Left lung (tissue), 10 donors: Measurements from ENCODE around the gene ZNF141. TPM values are rescaled to one million over a fixed set of nuclear protein-coding genes. Genes with fewer than 3 reads are reported as not detected.

ENCODE experiments used
- ATAC-seq: fragments of 200-7000 bp; cut with Tn5 transposase; one replicate; pipeline ENCODE4 v1.9.1; 2020; ENCODE audit warnings: moderate library complexity
- DNase-seq, 4 donors: peaks; one replicate each; pipeline ENCODE4 v3.0.0-alpha.2; 2013 to 2020
- H3K27ac ChIP-seq, 2 donors: fragments of 200-600 bp; sonication (generic) in 1 of 2; one replicate each; pipeline versions ENCODE4 v1.5.0 to v1.8.0; 2020 to 2021
- H3K27me3 ChIP-seq, 2 donors: fragments of 200-600 bp; sonication (generic) in 1 of 2; one replicate each; pipeline versions ENCODE4 v1.5.0 to v1.8.0; 2020 to 2021
- H3K36me3 ChIP-seq, 2 donors: fragments of 200-600 bp; sonication (generic) in 1 of 2; one replicate each; pipeline versions ENCODE4 v1.5.0 to v1.8.0; 2020 to 2021
- H3K4me1 ChIP-seq, 2 donors: fragments of 200-600 bp; one replicate each; pipeline ENCODE4 v1.8.0; 2021
- H3K4me3 ChIP-seq, 2 donors: fragments of 200-600 bp; sonication (generic) in 1 of 2; one replicate each; pipeline versions ENCODE4 v1.5.0 to v1.8.0; 2020 to 2021; ENCODE audit warnings: mild to moderate bottlenecking in 1 of 2
- H3K9me3 ChIP-seq, 2 donors: fragments of 200-600 bp; sonication (generic) in 1 of 2; one replicate each; pipeline versions ENCODE4 v1.5.0 to v1.8.0; 2020 to 2021
- CTCF ChIP-seq, 2 donors: fragments of 200-600 bp; sonication (generic) in 1 of 2; IDR thresholded peaks; one replicate each; pipeline versions ENCODE4 v1.5.0 to v1.8.0; 2021; ENCODE audit warnings: antibody characterized with exemption in 2 of 2
- intact Hi-C, 2 donors: fragments of 100-400 bp; cut with DNase I; formaldehyde crosslinking; loops; one replicate each; pipeline versions ENCODE4 v1.11.2 to v1.14.2; 2022
- polyA plus RNA-seq, 6 donors: library from polyadenylated mRNA; unstranded; fragments of 120-200 nt; gene quantifications; one replicate each; pipeline ENCODE4 v1.2.1, GENCODE V29; 2013; ENCODE audit not compliant: insufficient read length in 6 of 6
- total RNA-seq, 2 donors: library from RNA; stranded (reverse); fragmentation: NEBNext Ultra II Directional; extraction: Animal tissue kit (Norgen Biotek cat#: 25700); gene quantifications; one replicate each; pipeline ENCODE4 v1.2.1, GENCODE V29; 2021
- donor health status: DM: no; HTN: yes; CAD: no.
- donor health status: DM: no; HTN: no; CAD: no.

Gene ZNF141
- total and polyA plus RNA-seq, 8 donors, result 15.8 to 43.4 (median 35.6) TPM

- intact Hi-C loops, result no loop called here
- no peaks in the 10 kb centered on the region for H3K27me3 ChIP-seq
- DNase-seq (no peak), ATAC-seq (no peak)
- H3K4me1 ChIP-seq, result peaks cover 9 to 22% of the 10 kb centered on the region in 2 donors
- H3K4me3 ChIP-seq, result no peak overlapping the region
- peaks cover 0 to 41% of the 10 kb centered on the region in 2 donors for H3K36me3 ChIP-seq
- peaks cover 0 to 50% of the 10 kb centered on the region in 2 donors for H3K9me3 ChIP-seq
- H3K27ac ChIP-seq, result no peak overlapping the region
- TF ChIP-seq CTCF (IDR thresholded peaks at IDR 0.05), result peak in 1 of 2 donors; percentile 16
These were observed 2.4 kb downstream of the ZNF141 start for GRCh38 chr4:340011-340410.

GRCh38 chr4:373062-373839 lies 35.6 kb downstream of the ZNF141 start:
- no peak overlapping the region for H3K4me3 ChIP-seq
- H3K27ac ChIP-seq, result no peak overlapping the region
- no peak for ATAC-seq
- DNase-seq, result no peak
- peaks cover 7 to 74% of the 10 kb centered on the region in 2 donors for H3K36me3 ChIP-seq
- no peaks in the 10 kb centered on the region for H3K4me1 ChIP-seq
- TF ChIP-seq CTCF (IDR thresholded peaks at IDR 0.05), result no peak
- intact Hi-C loops, result no loop called here
- H3K9me3 ChIP-seq, result peaks cover 24 to 100% of the 10 kb centered on the region in 2 donors
- H3K27me3 ChIP-seq, result no peaks in the 10 kb centered on the region

- intact Hi-C loops, result no loop called here
- peaks cover 30 to 100% of the 10 kb centered on the region in 2 donors for H3K9me3 ChIP-seq
These were observed 36.9 kb downstream of the ZNF141 start for GRCh38 chr4:374298-375160.

GRCh38 chr4:384311-385010 lies 46.8 kb downstream of the ZNF141 start:
- no peak overlapping the region for H3K4me3 ChIP-seq
- intact Hi-C loops, result no loop called here
- peaks cover 0 to 18% of the 10 kb centered on the region in 2 donors for H3K27me3 ChIP-seq
- H3K36me3 ChIP-seq, result no peaks in the 10 kb centered on the region
- H3K4me1 ChIP-seq, result no peaks in the 10 kb centered on the region
- ATAC-seq (no peak), DNase-seq (no peak)
- TF ChIP-seq CTCF (IDR thresholded peaks at IDR 0.05), result no peak
- peaks cover 14 to 100% of the 10 kb centered on the region in 2 donors for H3K9me3 ChIP-seq
- H3K27ac ChIP-seq, result no peak overlapping the region

More at GRCh38 chr4:374298-375160, 36.9 kb downstream of the ZNF141 start:
- Histone ChIP-seq H3K27ac (no peak overlapping the region), H3K36me3 (peaks cover 3 to 75% of the 10 kb centered on the region in 2 donors), H3K4me1 (no peaks in the 10 kb centered on the region), H3K4me3 (no peak overlapping the region), H3K27me3 (no peaks in the 10 kb centered on the region)
- DNase-seq, result no peak
- no peak for ATAC-seq
- TF ChIP-seq CTCF (IDR thresholded peaks at IDR 0.05), result no peak
